Nephron (organoid): Measurements from ENCODE around the gene LHX2.

Source experiments
- H3K27ac Mint-ChIP-seq, 3 experiments: 2 replicates each; pipeline ENCODE4 v1.8.0; 2020; ENCODE audit warnings: mixed read lengths in 3 of 3, mild to moderate bottlenecking in 2 of 3, moderate library complexity in 1 of 3
- H3K27me3 Mint-ChIP-seq: 2 replicates; pipeline ENCODE4 v1.8.0; 2021; ENCODE audit warnings: low read depth, mild to moderate bottlenecking, moderate library complexity, mixed read lengths
- H3K36me3 Mint-ChIP-seq: 2 replicates; pipeline ENCODE4 v1.8.0; 2020; ENCODE audit warnings: low read depth, mixed read lengths
- H3K4me1 Mint-ChIP-seq: 2 replicates; pipeline ENCODE4 v1.8.0; 2020; ENCODE audit warnings: mixed read lengths
- H3K4me3 Mint-ChIP-seq, 3 experiments: 2 replicates each; pipeline ENCODE4 v1.8.0; 2020; ENCODE audit warnings: mild to moderate bottlenecking in 3 of 3, mixed read lengths in 3 of 3, moderate library complexity in 2 of 3
- H3K9me3 Mint-ChIP-seq: 2 replicates; pipeline ENCODE4 v1.8.0; 2020; ENCODE audit warnings: mixed read lengths
- CTCF ChIP-seq, 3 experiments: fragments of 200-600 bp; sonication (generic); IDR thresholded peaks; one replicate each; pipeline ENCODE4 v1.5.0; 2021; ENCODE audit warnings: antibody characterized with exemption in 3 of 3; ENCODE audit not compliant: unreplicated experiment in 3 of 3

LHX2 gene

GRCh38 chr9:124038790-124039633, 27.4 kb downstream of the LHX2 start:
- Mint-ChIP-seq H3K36me3 (no peaks in the 10 kb centered on the region), H3K9me3 (no peaks in the 10 kb centered on the region), H3K27me3 (peaks cover 93% of the 10 kb centered on the region), H3K27ac (no peak overlapping the region), H3K4me3 (no peak overlapping the region), H3K4me1 (no peaks in the 10 kb centered on the region)
- no peak for TF ChIP-seq CTCF (IDR thresholded peaks at IDR 0.05; ENCODE audit: unreplicated experiment in 3 of 3)

GRCh38 chr9:124040186-124040931, 28.8 kb downstream of the LHX2 start:
- no peak for TF ChIP-seq CTCF (IDR thresholded peaks at IDR 0.05; ENCODE audit: unreplicated experiment in 3 of 3)
- Mint-ChIP-seq H3K4me3 (peak overlapping the region; percentile 3 to 29 (median 27)), H3K9me3 (no peaks in the 10 kb centered on the region), H3K27me3 (peaks cover 92% of the 10 kb centered on the region), H3K4me1 (no peaks in the 10 kb centered on the region), H3K36me3 (no peaks in the 10 kb centered on the region), H3K27ac (no peak overlapping the region)

GRCh38 chr9:124040935-124041816, 29.6 kb downstream of the LHX2 start:
- H3K9me3 Mint-ChIP-seq = no peaks in the 10 kb centered on the region
- TF ChIP-seq CTCF (IDR thresholded peaks at IDR 0.05; ENCODE audit: unreplicated experiment in 3 of 3) = peak; percentile 96 to 97 (median 97)
- peaks cover 88% of the 10 kb centered on the region for H3K27me3 Mint-ChIP-seq
- H3K4me3 Mint-ChIP-seq = peak overlapping the region; percentile 22 to 58 (median 31)
- no peaks in the 10 kb centered on the region for H3K36me3 Mint-ChIP-seq
- H3K4me1 Mint-ChIP-seq = no peaks in the 10 kb centered on the region
- H3K27ac Mint-ChIP-seq = no peak overlapping the region

- Mint-ChIP-seq H3K4me3 (peak overlapping the region; percentile 2 to 31 (median 22)), H3K27me3 (peaks cover 88% of the 10 kb centered on the region), H3K27ac (no peak overlapping the region), H3K9me3 (no peaks in the 10 kb centered on the region), H3K4me1 (no peaks in the 10 kb centered on the region), H3K36me3 (no peaks in the 10 kb centered on the region)
- TF ChIP-seq CTCF (IDR thresholded peaks at IDR 0.05; ENCODE audit: unreplicated experiment in 3 of 3) = no peak
Observed at GRCh38 chr9:124041817-124042116, 30.2 kb downstream of the LHX2 start.

GRCh38 chr9:124042201-124042721, 30.7 kb downstream of the LHX2 start:
- Mint-ChIP-seq H3K27me3 (peaks cover 90% of the 10 kb centered on the region), H3K27ac (no peak overlapping the region), H3K4me1 (no peaks in the 10 kb centered on the region), H3K36me3 (no peaks in the 10 kb centered on the region), H3K9me3 (no peaks in the 10 kb centered on the region), H3K4me3 (peak overlapping the region; percentile 14 to 34 (median 22))
- no peak for TF ChIP-seq CTCF (IDR thresholded peaks at IDR 0.05; ENCODE audit: unreplicated experiment in 3 of 3)
